HG02884 (cell line): Measurements from ENCODE around the gene SLC35B3.
"Not testable (repeated sequence)": the region's sequence is repeated elsewhere in the genome, so short reads cannot be mapped to it uniquely, and the experiment has no call there.

Source experiments
- ATAC-seq: cut with Tn5 transposase; IDR thresholded peaks from one replicate; pipeline ENCODE4 v1.9.1; 2021; ENCODE audit warnings: mild to moderate bottlenecking, moderate library complexity; ENCODE audit not compliant: unreplicated experiment

The SLC35B3 gene

DNA sequence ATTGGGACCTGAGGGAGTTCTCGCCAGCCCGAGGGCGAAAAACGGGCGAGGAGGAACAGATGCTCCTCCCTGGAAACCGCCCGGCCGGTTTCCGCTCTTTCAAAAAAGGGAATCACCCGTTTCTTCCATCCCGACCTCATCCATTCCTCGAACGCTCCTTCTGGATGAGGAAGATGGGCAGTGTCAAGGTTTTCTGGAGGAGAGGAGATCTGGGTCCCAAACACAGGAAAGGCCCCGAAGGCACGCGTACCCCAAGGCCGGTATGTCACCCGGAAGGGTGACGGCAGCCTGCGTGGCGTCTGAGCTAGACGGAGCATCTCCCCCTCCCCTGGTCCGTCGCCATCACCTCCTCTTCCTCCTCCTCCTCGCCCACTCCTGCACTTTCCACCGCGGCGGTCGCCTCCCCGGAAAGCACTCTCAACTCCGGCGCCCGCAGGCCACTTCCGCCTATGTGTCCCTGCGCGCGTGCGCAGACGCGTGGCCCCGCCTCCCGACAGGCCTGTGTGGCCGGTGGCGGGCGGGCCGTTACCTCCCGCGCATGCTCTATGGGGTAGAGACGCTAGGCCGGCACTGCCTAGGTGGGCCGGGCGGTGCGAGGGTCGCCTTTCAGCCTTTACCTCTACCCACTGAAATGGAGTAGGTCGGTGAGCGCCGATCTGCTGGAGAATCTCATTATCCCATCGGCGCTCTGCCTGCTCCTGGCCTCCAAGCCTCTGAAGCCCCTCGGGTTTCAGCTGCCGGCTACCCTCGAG lies at the start of gene SLC35B3:
Gene SLC35B3 (minus strand): TSS at position 453 of the 752 bp plus-strand sequence.
- peak; percentile 93 for ATAC-seq

DNA sequence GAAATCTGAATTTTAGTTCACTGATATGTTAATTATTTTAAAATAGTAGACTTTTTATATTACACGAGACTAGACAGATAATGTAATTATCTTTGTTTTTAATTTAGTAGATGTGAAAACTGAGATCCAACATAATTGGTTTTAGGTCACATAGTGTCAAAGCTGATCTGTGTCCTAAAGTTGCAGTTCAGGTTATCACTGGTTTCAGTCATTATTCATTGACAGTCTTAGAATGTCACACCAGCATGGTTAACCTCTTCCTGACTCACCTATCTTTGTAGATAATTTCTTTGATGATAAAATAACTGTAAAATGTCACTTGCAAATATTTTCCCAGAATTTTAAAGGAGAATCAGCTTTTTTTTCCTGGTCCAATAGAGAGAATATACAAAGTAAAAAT lies 48.3 kb upstream of the SLC35B3 start:
- ATAC-seq: no peak

DNA sequence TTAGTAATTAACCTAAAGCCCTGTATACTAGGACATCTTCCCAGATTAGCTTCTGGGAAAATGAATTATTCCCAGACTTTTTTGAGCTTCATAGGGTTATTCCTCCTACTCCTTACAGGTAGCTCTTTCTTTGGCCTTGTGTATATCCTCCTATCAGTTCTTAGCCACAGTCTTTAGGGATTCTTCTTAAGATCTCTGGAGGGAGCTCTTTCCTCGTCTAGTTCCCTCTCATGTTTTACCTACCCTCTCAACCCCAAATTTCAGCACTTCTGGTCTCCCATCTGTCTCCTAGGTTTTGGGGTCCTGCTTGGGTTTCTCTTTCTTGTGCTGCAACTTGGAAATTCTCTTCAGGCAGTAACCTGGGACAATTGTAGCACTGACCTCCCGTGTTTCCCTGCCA lies 46.4 kb upstream of the SLC35B3 start:
- ATAC-seq: no peak

DNA sequence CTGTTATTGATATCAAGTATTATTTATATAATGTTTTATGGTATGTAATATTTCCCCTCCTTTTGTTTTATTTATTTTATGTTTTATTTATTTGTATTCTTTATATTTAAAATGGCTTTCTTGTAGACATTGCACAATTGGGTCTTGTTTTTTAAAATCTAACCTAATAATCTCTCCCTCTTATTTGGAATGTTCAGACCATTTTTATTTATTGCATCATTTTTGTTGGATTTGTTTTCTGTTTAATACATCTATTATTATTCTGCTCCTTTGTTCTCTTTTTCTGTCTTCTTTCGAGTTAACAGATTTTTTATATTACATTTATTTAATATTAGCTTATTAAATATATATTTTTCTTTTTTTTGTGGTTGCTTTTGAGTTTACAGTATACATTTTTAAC lies 43.1 kb upstream of the SLC35B3 start:
- no peak for ATAC-seq

DNA sequence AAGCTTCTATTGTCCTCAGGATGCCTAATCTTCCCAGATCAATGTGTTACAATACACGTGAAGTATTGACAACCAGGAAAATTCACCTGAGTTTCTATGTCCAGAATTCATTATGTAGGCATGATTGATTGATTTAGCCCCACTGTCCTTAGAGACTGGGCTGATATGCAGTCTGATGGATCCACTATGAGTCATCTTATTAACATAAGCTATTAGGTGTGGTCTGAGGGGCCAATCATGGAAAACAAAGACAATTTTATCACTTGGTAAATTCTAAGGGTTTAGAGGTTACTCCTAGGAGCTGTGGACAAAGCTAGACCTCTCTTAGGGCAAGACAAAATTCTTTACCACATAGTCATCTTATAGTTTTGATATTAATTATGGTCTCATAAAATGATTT lies 41.3 kb upstream of the SLC35B3 start:
- ATAC-seq: no peak

DNA sequence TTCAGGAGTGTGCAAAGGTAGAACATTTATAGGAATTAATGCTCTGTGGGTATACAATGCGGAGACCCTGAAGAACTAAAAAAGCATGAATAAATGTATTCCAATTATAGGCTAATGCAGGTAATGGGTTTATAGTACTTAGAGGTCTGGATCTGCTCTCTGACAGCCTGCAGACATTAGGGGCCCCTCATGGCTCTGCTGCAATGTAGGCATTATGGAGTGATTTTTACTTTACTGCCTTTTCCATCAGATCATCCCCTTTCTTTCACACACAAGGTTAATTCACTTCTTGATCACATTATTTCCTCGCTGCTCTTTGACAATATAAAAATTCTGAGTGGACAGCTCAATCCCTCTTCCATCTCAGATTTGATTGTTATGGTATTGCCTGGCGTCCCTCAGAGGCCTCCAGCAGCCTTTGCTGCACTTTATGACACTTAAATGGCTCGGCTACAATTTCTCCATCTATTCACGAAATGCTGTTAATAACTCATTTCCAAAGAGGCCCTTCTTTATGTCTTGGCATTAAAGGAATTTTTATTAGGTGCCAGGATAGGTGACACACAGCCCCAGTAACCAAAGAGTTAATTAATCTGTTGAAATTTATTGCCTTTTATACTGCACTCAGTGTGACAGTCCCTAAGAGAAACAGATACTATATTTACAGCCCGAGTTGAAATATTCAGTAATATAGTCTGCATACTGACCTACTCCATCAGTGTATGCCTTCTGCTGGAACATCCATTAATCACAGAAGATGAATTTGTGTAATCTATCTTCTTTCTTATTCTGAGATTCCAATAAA lies 33.4 kb upstream of the SLC35B3 start:
- ATAC-seq: no peak

DNA sequence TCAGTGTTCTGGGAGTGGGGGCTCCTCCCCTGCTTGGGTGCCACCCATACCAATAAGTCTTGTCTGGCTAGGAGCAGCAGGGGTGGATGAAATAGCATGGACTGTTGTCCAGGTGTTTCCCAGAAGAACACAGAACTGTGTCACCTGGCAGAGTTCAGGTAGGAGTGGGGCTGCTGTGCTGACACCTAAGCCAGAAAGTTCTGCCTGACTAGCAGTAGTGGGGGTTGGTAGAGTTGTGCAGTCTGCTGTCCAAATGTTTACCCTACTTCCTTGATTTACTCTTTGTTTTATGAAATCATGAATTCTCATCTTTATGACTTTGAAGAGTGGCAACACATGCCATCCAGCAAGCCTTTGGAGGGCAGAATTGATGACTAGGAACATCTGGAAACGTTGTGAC lies 27.3 kb upstream of the SLC35B3 start:
- no peak for ATAC-seq

DNA sequence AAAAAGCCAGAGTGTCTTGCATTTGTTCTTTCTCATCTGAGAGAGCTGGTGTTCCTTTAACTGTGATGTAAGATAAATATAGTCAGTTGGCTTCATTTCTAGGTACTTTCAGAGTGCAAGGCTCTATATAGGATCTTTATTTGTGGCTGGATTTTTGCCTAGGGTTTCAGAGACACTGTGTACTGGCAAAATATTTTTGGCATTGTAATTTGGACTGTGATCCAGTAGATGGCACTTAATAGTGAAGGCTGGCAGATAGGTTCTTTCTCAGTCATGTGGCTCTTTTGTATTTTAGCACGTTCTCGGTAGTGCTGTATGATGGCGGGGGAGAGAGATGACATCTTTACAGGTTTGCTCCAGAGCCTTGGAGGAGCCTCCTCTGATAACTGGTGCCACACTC lies 26.8 kb upstream of the SLC35B3 start:
- no peak for ATAC-seq

DNA sequence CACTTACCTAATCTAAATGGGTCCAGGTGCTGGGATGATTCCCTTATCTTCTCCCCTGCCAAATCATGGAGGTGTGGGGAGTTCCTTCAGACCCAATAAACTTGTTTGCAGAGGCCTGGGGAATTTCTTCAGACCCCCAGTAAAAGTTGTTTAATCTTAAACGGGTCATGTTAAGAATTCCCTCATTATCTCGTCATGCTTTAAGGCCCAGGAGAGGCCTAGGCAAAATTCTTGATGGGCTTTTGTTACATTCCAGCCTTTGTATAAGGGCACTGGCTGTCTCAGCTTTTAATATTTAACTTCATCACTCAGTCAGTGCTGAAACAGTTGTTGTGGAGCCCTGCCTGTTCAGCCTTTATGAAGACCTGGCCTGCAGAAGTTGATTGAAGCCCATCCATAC lies 11.0 kb upstream of the SLC35B3 start:
- ATAC-seq: no peak

DNA sequence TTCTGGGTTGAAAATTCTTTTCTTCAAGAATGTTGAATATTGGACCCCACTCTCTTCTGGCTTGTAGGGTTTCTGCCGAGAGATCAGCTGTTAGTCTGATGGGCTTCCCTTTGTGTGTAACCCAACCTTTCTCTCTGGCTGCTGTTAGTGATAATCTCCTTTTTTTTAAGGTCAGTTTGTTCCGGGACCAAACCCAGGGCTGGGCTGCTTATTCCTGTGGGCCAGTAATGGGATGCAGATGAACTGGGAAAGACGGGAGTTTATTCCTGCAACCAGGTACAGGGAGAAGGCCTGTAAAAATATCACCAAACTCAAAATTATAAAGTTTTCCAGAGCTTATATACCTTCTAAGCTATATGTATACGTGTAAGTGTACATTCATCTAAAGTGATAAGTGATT lies 10.6 kb upstream of the SLC35B3 start:
- not testable (repeated sequence) for ATAC-seq

DNA sequence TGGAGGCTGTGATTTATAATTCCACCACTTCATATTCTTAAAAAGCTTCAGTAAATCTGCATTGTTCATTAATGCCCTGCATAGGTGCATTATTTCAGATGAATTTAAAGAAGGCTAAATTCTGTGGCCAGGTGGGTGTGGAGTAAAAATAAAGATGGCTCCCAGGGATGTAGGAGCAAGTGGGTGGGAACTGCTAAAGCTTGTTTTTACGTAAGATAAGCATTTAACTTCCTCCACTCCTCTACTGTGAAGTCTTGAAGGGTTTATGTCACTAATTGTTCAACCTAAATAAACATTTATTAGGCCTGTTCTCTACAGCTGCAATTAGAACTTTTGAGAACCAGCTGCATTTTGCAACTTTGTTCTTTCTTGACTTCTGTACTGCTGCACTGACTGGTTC lies 6.8 kb upstream of the SLC35B3 start:
- no peak for ATAC-seq

DNA sequence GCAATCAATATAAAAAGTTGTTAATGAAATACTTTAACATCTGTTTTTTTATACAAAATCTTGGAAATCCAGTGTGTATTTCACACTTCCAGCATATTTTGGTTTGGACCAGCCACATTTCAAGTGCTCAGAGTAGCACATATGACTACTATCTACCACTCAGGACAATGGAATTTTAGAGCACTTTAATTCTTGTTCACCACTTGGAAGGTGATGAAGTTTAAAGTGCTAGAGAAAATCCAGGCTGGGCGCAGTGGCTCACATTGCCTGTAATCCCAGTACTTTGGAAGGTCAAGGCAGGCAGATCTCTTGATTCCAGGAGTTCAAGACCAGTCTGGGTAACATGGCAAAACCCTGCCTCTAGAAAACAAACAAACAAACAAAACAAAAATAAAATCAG lies 6.1 kb upstream of the SLC35B3 start:
- ATAC-seq: no peak

DNA sequence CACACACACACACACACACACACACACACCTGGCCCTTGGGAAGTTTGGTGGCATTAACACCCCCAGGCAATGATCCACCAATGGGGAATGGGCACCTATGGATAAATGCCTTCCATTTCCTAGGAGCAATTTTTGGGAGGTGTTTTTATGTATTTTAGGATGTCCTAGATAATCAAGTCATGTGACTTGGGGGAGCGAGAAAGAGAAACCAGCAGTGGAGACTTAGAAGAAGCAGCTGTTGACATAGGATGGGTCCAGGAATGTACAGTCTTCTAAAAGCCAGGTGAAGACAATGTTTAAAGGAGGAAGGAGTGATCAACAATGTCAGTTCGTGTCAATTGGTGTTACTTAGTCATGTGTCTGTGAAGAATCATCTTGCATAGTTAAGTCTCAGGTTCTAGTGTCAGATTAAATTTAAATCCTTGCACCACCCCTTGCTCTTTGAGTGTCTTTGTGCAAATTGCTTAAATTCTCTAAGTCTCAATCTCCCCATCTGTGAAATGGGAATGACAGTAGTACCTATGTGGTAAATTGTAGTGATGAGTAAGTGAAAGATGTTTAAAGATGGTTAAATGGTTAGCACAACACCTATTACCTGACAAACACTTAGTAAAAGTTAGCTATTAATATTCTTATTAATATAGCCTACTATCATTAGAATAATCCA lies 4.4 kb upstream of the SLC35B3 start:
- no peak for ATAC-seq

DNA sequence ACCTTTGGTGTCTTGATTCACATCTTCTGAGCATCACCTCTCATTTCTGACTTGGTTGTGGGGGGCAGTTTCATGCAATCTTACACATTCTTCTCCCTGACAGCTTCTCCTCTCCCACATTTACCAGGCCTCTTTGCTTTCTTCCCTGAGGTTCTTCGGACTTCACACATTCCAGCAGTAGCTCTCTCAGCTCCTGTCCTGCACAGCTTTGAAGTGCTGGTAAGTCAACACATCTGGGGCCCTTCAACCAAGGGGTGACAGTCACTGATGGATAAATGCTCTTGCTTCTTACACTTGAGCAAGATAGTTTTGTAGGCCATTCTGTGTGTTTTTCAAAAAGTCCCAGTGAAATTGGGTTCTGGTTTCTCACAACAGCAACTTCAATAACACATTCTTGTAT lies 2.5 kb upstream of the SLC35B3 start:
- ATAC-seq: no peak

DNA sequence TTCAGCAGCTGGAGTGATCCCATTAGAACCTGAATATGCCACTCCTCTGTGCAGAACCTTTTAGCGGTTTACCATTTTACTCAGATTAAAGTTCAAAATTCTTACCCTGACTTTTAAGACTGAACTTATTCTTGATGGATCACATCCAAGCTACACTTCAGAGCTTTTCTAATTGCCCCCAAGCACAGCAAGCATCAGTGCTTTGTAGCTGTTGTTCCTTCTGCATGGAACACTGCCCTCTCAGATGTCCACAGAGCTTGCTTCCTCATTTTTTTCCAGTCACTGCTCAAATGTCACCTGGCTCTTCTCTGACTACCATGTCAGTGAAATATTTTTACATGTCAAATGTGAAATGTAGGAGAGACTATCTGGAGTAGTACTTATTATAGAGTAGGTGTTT lies 1.6 kb upstream of the SLC35B3 start:
- ATAC-seq: no peak

DNA sequence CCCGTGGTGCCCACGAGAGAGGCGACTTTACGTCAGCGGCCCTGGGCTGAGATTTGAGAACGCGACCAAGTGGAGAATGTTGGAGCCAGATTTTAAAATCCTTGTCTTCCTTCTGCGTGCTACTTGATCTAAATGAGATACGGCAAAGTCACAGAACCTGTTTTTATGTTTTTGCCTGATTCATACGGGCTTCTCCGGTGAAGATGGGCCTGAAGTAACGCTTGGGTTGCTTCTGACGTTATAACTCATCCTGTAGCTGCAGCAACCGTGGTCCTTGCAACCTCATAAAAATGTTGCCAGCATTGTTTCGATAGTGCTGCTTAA lies 462 bp upstream of the SLC35B3 start:
- no peak for ATAC-seq

DNA sequence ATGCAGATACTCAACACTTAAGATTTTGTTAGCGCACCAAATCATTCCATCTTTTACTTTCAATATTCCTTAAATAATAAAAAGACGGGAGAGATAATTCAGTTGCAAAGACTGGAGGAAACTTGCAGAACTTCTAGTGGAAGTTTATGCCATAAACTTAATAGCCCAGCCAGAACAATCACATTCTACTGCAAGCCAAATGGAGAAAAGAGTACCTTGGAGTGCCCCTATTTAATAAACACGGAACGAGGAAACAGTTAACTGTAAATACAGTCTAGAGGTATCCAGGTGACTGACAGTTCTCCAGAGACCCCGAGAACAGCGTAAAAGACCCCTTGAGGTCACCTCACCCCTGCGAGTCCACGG lies 635 bp downstream of the SLC35B3 start:
- ATAC-seq: peak; percentile 16

DNA sequence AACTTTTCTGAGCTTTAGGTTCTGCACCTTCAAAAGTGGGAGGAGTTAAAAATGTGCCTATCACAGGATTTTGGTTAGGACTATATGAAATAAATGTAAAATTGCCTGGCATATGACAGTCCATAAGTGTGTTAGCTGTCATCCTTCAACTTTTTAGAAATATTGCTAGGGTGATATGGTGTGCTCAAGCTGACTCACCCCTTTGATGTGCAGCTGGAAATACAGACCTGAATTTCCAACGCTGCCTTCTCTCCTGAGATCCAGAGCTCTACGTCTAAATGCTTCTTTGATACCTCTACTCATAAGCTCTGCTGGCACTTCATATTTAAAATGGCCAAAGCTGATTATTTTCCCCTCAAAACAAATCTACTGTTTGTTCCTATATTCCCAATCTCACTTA lies 2.7 kb downstream of the SLC35B3 start:
- no peak for ATAC-seq

DNA sequence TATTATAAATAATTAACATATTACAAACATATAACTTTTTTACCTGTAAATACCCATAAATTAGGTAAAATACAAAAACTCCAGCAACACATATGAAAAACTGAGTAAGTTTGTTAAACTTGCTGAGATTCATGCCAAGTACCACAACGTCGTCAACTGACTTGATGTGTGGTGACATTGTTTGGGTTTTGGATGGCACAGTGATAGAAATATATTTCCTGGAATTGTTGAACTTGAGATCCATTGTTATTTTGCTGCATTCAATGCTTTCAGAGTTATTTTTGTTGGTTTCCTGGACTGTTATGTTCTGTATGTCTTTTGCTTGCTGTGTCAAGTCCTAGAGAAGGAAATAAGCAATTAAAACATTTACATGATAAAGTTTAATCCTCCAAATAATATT lies 5.5 kb downstream of the SLC35B3 start:
- no peak for ATAC-seq

DNA sequence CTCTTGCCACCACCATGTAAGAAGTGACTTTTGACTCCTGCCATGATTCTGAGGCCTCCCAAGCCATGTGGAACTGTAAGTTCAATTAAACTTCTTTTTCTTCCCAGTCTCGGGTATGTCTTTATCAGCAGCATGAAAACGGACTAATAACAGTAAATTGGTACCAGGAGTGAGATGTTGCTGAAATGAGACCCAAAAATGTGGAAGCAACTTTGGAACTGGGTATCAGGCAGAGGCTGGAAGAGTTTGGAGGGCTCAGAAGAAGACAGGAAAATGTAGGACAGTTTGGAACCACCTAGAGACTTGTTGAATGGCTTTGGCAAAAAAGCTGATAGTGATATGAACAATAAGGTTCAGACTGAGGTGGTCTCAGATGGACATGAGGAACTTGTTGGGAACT lies 8.8 kb downstream of the SLC35B3 start:
- not testable (repeated sequence) for ATAC-seq

DNA sequence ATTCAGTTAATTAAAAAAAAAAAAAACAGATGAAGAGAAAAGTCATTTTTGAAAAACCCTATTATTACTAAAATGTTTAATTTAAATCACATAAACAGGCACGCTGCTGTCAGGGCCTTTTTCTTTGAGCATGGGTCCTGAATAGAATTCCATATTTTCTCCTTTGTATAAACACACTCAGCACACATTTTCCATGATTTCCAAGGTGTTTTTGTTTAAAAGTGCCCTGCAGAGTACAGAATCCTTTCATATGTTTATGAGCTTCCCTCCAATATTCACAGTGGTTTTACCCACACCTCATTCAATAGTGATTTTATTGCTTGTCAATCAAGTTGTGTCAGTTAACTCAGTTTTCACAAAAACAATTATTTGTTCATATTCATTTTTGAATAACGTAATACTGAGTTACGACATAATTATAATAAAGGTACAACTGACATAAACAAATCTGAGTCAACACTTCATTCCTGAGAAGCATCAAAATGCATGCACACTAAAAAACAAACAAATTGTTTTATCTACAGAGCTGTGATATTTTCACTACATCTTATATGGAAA lies 15.2 kb downstream of the SLC35B3 start:
- ATAC-seq: no peak

DNA sequence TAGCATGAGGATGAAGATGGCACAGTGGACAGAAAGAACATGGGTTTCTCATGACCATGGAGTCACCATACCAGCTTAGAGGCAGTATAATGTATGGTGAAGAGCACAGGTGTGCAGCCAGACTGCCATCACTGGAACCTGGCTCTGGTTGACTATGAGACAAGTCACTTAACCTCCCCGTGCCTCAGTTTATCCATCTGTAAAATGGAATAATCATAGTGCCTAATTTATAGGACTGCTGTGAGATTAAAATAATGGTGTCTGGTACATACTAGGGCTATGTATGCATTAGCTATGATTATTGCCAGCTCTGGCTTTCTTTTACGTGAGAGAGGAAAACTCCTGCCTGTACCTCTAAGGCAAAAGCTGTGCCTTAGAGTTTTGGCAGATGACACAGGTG lies 19.4 kb downstream of the SLC35B3 start:
- no peak for ATAC-seq
